ENCODE results near the gene ADGRG2. TPM values are rescaled to one million over a fixed set of nuclear protein-coding genes. Genes with fewer than 3 reads are reported as not detected.

ADGRG2 gene
- total and polyA plus RNA-seq, 9 of the 15 experiments (the other 6 are each of a cell fraction or from before 2014, with no cell fraction given), result 0.03 TPM; not detected in 8

DNA sequence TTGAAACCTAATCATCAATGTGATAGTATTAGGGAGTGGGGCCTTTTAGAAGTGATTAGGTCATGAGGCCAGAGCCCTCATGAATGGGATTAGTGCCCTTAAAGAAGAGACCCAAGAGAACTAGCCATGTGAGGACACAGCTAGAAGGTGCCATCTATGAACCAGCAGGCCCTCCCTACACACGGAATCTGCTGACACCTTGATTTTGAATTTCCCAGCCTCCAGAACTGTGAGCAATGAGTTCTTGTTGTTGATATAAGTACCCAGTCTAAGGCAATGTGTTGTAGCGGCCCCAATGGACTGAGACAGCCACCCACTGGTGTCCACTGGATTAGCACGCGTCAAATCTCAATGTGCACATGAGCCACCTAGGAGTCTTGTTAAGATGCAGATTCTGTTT, 8.4 kb upstream of the ADGRG2 start:
- Histone ChIP-seq H3K4me2 (ENCODE audit: insufficient read depth, low read length) (no peak overlapping the region), H3K4me3 (no peak overlapping the region), H3K4me1 (replicated peaks in 1 of 2; ENCODE audit: control insufficient read depth in 2 of 2, insufficient read depth in 2 of 2, low read length in 2 of 2) (no peaks in the 10 kb centered on the region), H2AFZ (ENCODE audit: low read depth, low read length) (no peak overlapping the region), H3K36me3 (ENCODE audit: control insufficient read depth, insufficient read depth, low read length) (no peaks in the 10 kb centered on the region), H3K9ac (ENCODE audit: insufficient read depth in 1 of 2, low read depth in 2 of 2, low read length in 2 of 2) (no peak overlapping the region), H4K20me1 (replicated peaks; ENCODE audit: control insufficient read depth, insufficient read depth, low read length) (no peaks in the 10 kb centered on the region), H3K9me1 (ENCODE audit: control insufficient read depth, insufficient read depth, low read length) (no peaks in the 10 kb centered on the region), H3K9me3 (replicated peaks; ENCODE audit: control insufficient read depth, insufficient read depth, low read depth, low read length) (no peaks in the 10 kb centered on the region), H3K27ac (ENCODE audit: extremely low read depth, low read depth, low read length) (no peak overlapping the region), H3K27me3 (ENCODE audit: control insufficient read depth in 2 of 2, insufficient read depth in 2 of 2, low read length in 2 of 2) (no peaks in the 10 kb centered on the region), H3K79me2 (ENCODE audit: control insufficient read depth, insufficient read depth, low read length) (no peaks in the 10 kb centered on the region)
- WGBS (ENCODE audit: insufficient coverage, low coverage, missing lambda C conversion rate), result 0% methylated on average over 4 of the region's 4 CpGs
- in situ Hi-C loops (cut with MboI) (no loop called here), intact Hi-C loops (cut with micrococcal nuclease) (no loop called here)
- CTCF ChIA-PET (ENCODE audit: low intra/inter-chr PET ratio), result interaction anchor here (0.6 kb wide), 1 partner anchor 19 kb away, joined by 5 read pairs; no protein-coding TSS in a partner anchor
- ATAC-seq, result no peak
- BruUV-seq (replicated peaks), result no TSS peak
- FAIRE-seq, result no peak
- POLR2A ChIA-PET, result no interaction called here
- TF ChIP-seq GABPB2 (CRISPR knock-in tag; conservative IDR thresholded peaks at IDR 0.05) (no peak), ZNF316 (IDR thresholded peaks at IDR 0.05) (no peak), MNT (conservative IDR thresholded peaks at IDR 0.05) (no peak), NELFE (IDR thresholded peaks at IDR 0.05; ENCODE audit: insufficient read depth, insufficient read length) (no peak), TOE1 (IDR thresholded peaks at IDR 0.05; ENCODE audit: borderline replicate concordance) (no peak), TOE1 (CRISPR knock-in tag; IDR thresholded peaks at IDR 0.05; ENCODE audit: borderline replicate concordance, low read depth) (no peak), ZNF217 (CRISPR knock-in tag; IDR thresholded peaks at IDR 0.05) (no peak), MEIS2 (IDR thresholded peaks at IDR 0.05; ENCODE audit: partially characterized antibody) (no peak), KLF16 (IDR thresholded peaks at IDR 0.05) (no peak), TCF7 (IDR thresholded peaks at IDR 0.05; ENCODE audit: borderline replicate concordance) (no peak), THRAP3 (IDR thresholded peaks at IDR 0.05; ENCODE audit: borderline replicate concordance) (no peak), HNRNPH1 (optimal IDR thresholded peaks at IDR 0.05; ENCODE audit: low read depth, low read length) (no peak), MXI1 (IDR thresholded peaks at IDR 0.05; ENCODE audit: low read depth, low read length) (no peak)
- TF ChIP-seq, protein P1, sequence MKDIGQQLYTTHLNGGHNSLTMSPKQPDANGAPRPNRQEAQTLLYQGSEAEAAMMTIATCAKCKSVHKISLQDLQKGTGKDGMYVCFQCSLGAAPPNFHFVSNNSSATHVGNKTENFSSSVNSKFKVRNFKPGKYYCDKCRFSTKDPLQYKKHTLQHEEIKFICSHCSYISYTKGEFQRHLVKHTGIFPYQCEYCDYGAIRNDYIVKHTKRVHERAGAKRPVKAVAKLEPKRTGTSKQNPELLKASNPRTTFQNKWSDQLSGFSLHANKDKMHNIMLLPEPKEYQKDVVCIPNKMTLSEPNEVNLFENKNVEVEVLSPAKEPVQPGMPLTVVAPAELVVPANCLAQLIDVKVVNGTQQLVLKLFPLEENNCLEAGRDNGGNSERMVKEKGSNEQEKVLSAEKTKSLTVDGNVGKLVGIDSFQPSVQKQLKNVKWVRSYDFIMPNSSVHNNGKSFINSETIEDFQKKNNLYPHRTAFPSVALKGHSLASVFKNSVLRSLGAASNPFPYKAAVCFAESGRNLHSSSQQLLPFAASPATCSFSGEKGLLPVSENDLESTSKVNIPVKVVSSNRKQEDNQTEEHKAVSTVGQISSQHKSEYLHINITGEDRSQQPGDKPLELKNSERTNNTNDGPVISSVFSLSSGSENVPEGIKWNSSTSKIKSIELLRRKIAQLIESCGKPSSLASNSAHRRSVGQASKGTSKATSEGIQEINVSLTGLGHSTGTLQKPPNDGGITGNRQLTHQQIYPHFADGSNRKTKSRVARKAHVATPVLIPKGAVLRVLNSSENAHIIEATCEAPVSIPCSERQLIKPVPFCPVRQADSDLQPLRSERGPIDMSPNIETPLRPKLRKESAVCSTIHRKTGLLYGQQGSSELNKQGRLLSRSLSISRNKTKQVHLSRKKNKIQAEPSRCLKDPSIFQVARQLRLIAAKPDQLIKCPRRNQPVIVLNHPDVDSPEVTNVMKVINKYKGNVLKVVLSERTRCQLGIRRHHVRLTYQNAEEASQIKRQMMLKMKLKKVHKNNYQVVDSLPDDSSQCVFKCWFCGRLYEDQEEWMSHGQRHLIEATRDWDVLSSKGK (CRISPR knock-in tag; IDR thresholded peaks at IDR 0.05), result no peak
- TF ChIP-seq, protein P2, sequence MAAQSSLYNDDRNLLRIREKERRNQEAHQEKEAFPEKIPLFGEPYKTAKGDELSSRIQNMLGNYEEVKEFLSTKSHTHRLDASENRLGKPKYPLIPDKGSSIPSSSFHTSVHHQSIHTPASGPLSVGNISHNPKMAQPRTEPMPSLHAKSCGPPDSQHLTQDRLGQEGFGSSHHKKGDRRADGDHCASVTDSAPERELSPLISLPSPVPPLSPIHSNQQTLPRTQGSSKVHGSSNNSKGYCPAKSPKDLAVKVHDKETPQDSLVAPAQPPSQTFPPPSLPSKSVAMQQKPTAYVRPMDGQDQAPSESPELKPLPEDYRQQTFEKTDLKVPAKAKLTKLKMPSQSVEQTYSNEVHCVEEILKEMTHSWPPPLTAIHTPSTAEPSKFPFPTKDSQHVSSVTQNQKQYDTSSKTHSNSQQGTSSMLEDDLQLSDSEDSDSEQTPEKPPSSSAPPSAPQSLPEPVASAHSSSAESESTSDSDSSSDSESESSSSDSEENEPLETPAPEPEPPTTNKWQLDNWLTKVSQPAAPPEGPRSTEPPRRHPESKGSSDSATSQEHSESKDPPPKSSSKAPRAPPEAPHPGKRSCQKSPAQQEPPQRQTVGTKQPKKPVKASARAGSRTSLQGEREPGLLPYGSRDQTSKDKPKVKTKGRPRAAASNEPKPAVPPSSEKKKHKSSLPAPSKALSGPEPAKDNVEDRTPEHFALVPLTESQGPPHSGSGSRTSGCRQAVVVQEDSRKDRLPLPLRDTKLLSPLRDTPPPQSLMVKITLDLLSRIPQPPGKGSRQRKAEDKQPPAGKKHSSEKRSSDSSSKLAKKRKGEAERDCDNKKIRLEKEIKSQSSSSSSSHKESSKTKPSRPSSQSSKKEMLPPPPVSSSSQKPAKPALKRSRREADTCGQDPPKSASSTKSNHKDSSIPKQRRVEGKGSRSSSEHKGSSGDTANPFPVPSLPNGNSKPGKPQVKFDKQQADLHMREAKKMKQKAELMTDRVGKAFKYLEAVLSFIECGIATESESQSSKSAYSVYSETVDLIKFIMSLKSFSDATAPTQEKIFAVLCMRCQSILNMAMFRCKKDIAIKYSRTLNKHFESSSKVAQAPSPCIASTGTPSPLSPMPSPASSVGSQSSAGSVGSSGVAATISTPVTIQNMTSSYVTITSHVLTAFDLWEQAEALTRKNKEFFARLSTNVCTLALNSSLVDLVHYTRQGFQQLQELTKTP (IDR thresholded peaks at IDR 0.05; ENCODE audit: low read depth in 1 of 2, partially characterized antibody in 2 of 2), result no peak
- DNase-seq (ENCODE audit: extremely low read depth in 1 of 4, low spot score in 3 of 4), result no peak

Data from K562 (cell line).